WTC11 (cell line): Measurements from ENCODE around the gene SACS. TPM values are rescaled to one million over a fixed set of nuclear protein-coding genes. Genes with fewer than 3 reads are reported as not detected.

Experiments used
- ATAC-seq: fragments of 200-7000 bp; cut with Tn5 transposase; 2 replicates; pipeline ENCODE4 v1.10.0; 2021; ENCODE audit warnings: mild to moderate bottlenecking, moderate library complexity
- CTCF ChIA-PET: fragments of 300-600 bp; sonication (Branson Sonifier 250); formaldehyde crosslinking; loops from one replicate; lab custom pipeline; 2021; ENCODE audit warnings: antibody characterized with exemption; lab: Charles Lee
- POLR2A ChIA-PET: fragments of 350-600 bp; sonication (Branson Sonifier 250); formaldehyde crosslinking; loops from one replicate; lab custom pipeline; 2021; ENCODE audit warnings: antibody characterized with exemption; lab: Charles Lee
- DNase-seq: peaks from one replicate; pipeline ENCODE4 v3.0.0; 2021; ENCODE audit warnings: low spot score
- H3K27ac Mint-ChIP-seq: 2 replicates; pipeline ENCODE4 v1.8.0; 2021; ENCODE audit warnings: mixed read lengths
- H3K27me3 Mint-ChIP-seq: 2 replicates; pipeline ENCODE4 v1.8.0; 2021; ENCODE audit warnings: low read depth, mild to moderate bottlenecking, moderate library complexity, mixed read lengths
- H3K36me3 Mint-ChIP-seq: 2 replicates; pipeline ENCODE4 v1.8.0; 2021; ENCODE audit warnings: mixed read lengths
- H3K4me1 Mint-ChIP-seq: 2 replicates; pipeline ENCODE4 v1.8.0; 2022; ENCODE audit warnings: mixed read lengths
- H3K4me3 Mint-ChIP-seq: 2 replicates; pipeline ENCODE4 v1.8.0; 2021; ENCODE audit warnings: mild to moderate bottlenecking, moderate library complexity, mixed read lengths
- H3K9me3 Mint-ChIP-seq: 2 replicates; pipeline ENCODE4 v1.8.0; 2021; ENCODE audit warnings: mixed read lengths
- ATF3 ChIP-seq: sonication (generic); formaldehyde crosslinking; conservative IDR thresholded peaks from 2 replicates; pipeline ENCODE4 v1.8.1; 2022; ENCODE audit warnings: mild to moderate bottlenecking, missing genetic modification reagents
- CBFB ChIP-seq: sonication (generic); formaldehyde crosslinking; IDR thresholded peaks from 2 replicates; pipeline ENCODE4 v1.8.1; 2022; ENCODE audit warnings: mild to moderate bottlenecking, low read depth, missing genetic modification reagents
- E2F4 ChIP-seq: sonication (generic); formaldehyde crosslinking; IDR thresholded peaks from 2 replicates; pipeline ENCODE4 v1.8.1; 2022; ENCODE audit warnings: low read depth, mild to moderate bottlenecking, moderate library complexity, missing genetic modification reagents, borderline replicate concordance
- ELF4 ChIP-seq: sonication (generic); formaldehyde crosslinking; IDR thresholded peaks from 2 replicates; pipeline ENCODE4 v1.8.1; 2022; ENCODE audit warnings: low read depth, mild to moderate bottlenecking, moderate library complexity, missing genetic modification reagents
- EMX1 ChIP-seq: fragments of 250-450 bp; sonication (Bioruptor Pico); IDR thresholded peaks from 2 replicates; pipeline ENCODE4 v1.8.0; 2021; ENCODE audit warnings: mild to moderate bottlenecking
- GTF2I ChIP-seq: fragments of 250-450 bp; sonication (Bioruptor Pico); conservative IDR thresholded peaks from 2 replicates; pipeline ENCODE4 v1.4.0; 2021; ENCODE audit warnings: mild to moderate bottlenecking
- MYBL2 ChIP-seq: sonication (generic); formaldehyde crosslinking; IDR thresholded peaks from 2 replicates; pipeline ENCODE4 v1.8.1; 2023; ENCODE audit warnings: mild to moderate bottlenecking, moderate library complexity, missing genetic modification reagents
- NR3C1 ChIP-seq: sonication (generic); formaldehyde crosslinking; conservative IDR thresholded peaks from 2 replicates; pipeline ENCODE4 v1.8.1; 2023; ENCODE audit warnings: low read depth, mild to moderate bottlenecking, missing genetic modification reagents
- RELA ChIP-seq: sonication (generic); formaldehyde crosslinking; IDR thresholded peaks from 2 replicates; pipeline ENCODE4 v1.8.1; 2022; ENCODE audit warnings: missing genetic modification reagents, mild to moderate bottlenecking, borderline replicate concordance
- SMAD3 ChIP-seq: sonication (generic); formaldehyde crosslinking; IDR thresholded peaks from 2 replicates; pipeline ENCODE4 v1.8.0; 2022; ENCODE audit warnings: missing genetic modification reagents, mild to moderate bottlenecking, borderline replicate concordance
- TCF7 ChIP-seq: sonication (generic); formaldehyde crosslinking; IDR thresholded peaks from 2 replicates; pipeline ENCODE4 v1.8.0; 2022; ENCODE audit warnings: mild to moderate bottlenecking, low read depth, missing genetic modification reagents, moderate library complexity
- USF1 ChIP-seq: sonication (generic); formaldehyde crosslinking; IDR thresholded peaks from 2 replicates; pipeline ENCODE4 v1.8.0; 2022; ENCODE audit warnings: mild to moderate bottlenecking, missing genetic modification reagents
- USF2 ChIP-seq: sonication (generic); formaldehyde crosslinking; IDR thresholded peaks from 2 replicates; pipeline ENCODE4 v1.8.1; 2023; ENCODE audit warnings: mild to moderate bottlenecking, missing genetic modification reagents, moderate library complexity
- ZBTB21 ChIP-seq: sonication (generic); formaldehyde crosslinking; IDR thresholded peaks from 2 replicates; pipeline ENCODE4 v1.8.1; 2023; ENCODE audit warnings: mild to moderate bottlenecking, missing genetic modification reagents, borderline replicate concordance
- ZNF121 ChIP-seq: sonication (generic); formaldehyde crosslinking; IDR thresholded peaks from 2 replicates; pipeline ENCODE4 v1.8.0; 2023; ENCODE audit warnings: missing genetic modification reagents
- ZNF396 ChIP-seq: fragments of 250-450 bp; sonication (Bioruptor Pico); IDR thresholded peaks from 2 replicates; pipeline ENCODE4 v1.8.0; 2021; ENCODE audit warnings: mild to moderate bottlenecking, moderate library complexity, borderline replicate concordance
- total RNA-seq: library from RNA; stranded (reverse); gene quantifications from 3 replicates; pipeline ENCODE4 v1.2.3, GENCODE V29; 2021
- TF ChIP-seq, protein P1 (sequence below): sonication (generic); formaldehyde crosslinking; IDR thresholded peaks from 2 replicates; pipeline ENCODE4 v1.8.1; 2023; ENCODE audit warnings: mild to moderate bottlenecking, missing genetic modification reagents, moderate library complexity
- TF ChIP-seq, protein P2 (sequence below): sonication (generic); formaldehyde crosslinking; IDR thresholded peaks from 2 replicates; pipeline ENCODE4 v1.8.1; 2023; ENCODE audit warnings: mild to moderate bottlenecking, missing genetic modification reagents, borderline replicate concordance
- TF ChIP-seq, protein P3 (sequence below): fragments of 250-450 bp; sonication (Bioruptor Pico); IDR thresholded peaks from 2 replicates; pipeline ENCODE4 v1.9.0; 2021; ENCODE audit warnings: moderate library complexity, mild to moderate bottlenecking, inconsistent platforms, borderline replicate concordance

SACS gene
- total RNA-seq, 1 experiment from 2014 or later = 35.2 TPM

DNA sequence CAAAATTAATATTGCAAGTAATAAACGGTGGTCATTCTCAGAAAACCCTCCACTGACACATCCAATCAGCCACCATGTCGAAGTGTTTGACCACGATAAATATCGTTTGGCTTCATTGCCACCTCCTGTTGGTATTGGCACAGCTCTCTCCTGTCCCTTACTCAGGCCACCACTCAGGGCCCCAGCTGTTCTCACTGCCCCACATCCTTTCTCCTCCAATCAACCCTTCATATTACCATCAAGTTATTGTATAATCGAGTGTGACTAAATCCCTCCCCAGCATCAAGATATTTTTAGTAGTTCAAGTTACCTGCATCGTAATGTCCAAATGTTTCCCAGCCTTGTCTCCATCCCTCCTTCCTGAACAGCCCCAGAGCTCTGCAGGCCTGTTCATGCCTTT, 50.4 kb downstream of the SACS start:
- Mint-ChIP-seq H3K4me3 (no peak overlapping the region), H3K27me3 (no peaks in the 10 kb centered on the region), H3K36me3 (no peaks in the 10 kb centered on the region), H3K27ac (no peak overlapping the region), H3K4me1 (peaks cover 23% of the 10 kb centered on the region), H3K9me3 (peaks cover 4% of the 10 kb centered on the region; the same call in 1 of the 2 replicates)
- no peak for TF ChIP-seq EMX1
- ChIA-PET POLR2A (no interaction called here), CTCF (interaction anchor here (0.6 kb wide), 1 partner anchor 506 kb away, joined by 3 read pairs; the partner anchor contains the start of gene MIPEP)
- no peak for DNase-seq
- ATAC-seq = no peak

DNA sequence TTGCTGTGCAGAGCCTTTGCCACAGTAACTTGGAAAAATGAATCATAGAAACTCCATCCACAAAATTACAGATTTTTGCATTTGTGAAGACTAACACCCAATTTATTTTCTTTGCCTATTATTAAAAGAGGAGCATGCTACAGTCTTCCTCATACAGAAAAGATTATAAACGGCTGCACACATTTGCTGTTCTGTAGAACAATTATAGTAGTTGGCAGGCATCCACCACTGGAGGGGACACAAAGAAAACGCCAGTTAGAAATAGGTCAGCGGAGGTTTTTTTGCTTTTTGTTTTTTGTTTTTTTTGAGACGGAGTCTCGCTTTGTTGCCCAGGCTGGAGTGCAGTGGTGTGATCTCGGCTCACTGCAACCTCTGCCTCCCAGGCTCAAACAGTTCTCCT, 51.6 kb downstream of the SACS start:
- H3K36me3 Mint-ChIP-seq = no peaks in the 10 kb centered on the region
- ATAC-seq = no peak
- H3K9me3 Mint-ChIP-seq = peaks cover 4% of the 10 kb centered on the region; the same call in 1 of the 2 replicates

GRCh38 chr13:23380534-23380933, 53.0 kb downstream of the SACS start:
- no peak for ATAC-seq
- no peaks in the 10 kb centered on the region for H3K27me3 Mint-ChIP-seq
- POLR2A ChIA-PET = no interaction called here
- no peak for DNase-seq
- no peak overlapping the region for H3K4me3 Mint-ChIP-seq
- no peaks in the 10 kb centered on the region for H3K36me3 Mint-ChIP-seq
- no peaks in the 10 kb centered on the region for H3K9me3 Mint-ChIP-seq
- H3K27ac Mint-ChIP-seq = no peak overlapping the region
- CTCF ChIA-PET = no interaction called here
- TF ChIP-seq TCF7 (CRISPR knock-in tag) (no peak), RELA (CRISPR knock-in tag) (no peak), ATF3 (no peak), USF2 (CRISPR knock-in tag) (no peak), SMAD3 (CRISPR knock-in tag) (no peak), E2F4 (CRISPR knock-in tag) (no peak), USF1 (CRISPR knock-in tag) (no peak), ELF4 (CRISPR knock-in tag) (no peak), ZBTB21 (no peak), ZNF121 (CRISPR knock-in tag) (no peak), MYBL2 (CRISPR knock-in tag) (no peak)
- TF ChIP-seq, protein P1, sequence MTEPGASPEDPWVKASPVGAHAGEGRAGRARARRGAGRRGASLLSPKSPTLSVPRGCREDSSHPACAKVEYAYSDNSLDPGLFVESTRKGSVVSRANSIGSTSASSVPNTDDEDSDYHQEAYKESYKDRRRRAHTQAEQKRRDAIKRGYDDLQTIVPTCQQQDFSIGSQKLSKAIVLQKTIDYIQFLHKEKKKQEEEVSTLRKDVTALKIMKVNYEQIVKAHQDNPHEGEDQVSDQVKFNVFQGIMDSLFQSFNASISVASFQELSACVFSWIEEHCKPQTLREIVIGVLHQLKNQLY (CRISPR knock-in tag) = no peak
- H3K4me1 Mint-ChIP-seq = peaks cover 38% of the 10 kb centered on the region

More for the DNA sequence above, 51.6 kb downstream of the SACS start:
- Mint-ChIP-seq H3K27me3 (no peaks in the 10 kb centered on the region), H3K27ac (no peak overlapping the region), H3K4me3 (no peak overlapping the region), H3K4me1 (peaks cover 30% of the 10 kb centered on the region)
- CTCF ChIA-PET = interaction anchor here (0.6 kb wide), 1 partner anchor 20 kb away, joined by 3 read pairs; no protein-coding TSS in a partner anchor
- TF ChIP-seq GTF2I (CRISPR knock-in tag) = no peak
- TF ChIP-seq, protein P1 (CRISPR knock-in tag) = no peak
- no peak for TF ChIP-seq ZNF396 (CRISPR knock-in tag)
- no peak for TF ChIP-seq CBFB
- TF ChIP-seq, protein P2, sequence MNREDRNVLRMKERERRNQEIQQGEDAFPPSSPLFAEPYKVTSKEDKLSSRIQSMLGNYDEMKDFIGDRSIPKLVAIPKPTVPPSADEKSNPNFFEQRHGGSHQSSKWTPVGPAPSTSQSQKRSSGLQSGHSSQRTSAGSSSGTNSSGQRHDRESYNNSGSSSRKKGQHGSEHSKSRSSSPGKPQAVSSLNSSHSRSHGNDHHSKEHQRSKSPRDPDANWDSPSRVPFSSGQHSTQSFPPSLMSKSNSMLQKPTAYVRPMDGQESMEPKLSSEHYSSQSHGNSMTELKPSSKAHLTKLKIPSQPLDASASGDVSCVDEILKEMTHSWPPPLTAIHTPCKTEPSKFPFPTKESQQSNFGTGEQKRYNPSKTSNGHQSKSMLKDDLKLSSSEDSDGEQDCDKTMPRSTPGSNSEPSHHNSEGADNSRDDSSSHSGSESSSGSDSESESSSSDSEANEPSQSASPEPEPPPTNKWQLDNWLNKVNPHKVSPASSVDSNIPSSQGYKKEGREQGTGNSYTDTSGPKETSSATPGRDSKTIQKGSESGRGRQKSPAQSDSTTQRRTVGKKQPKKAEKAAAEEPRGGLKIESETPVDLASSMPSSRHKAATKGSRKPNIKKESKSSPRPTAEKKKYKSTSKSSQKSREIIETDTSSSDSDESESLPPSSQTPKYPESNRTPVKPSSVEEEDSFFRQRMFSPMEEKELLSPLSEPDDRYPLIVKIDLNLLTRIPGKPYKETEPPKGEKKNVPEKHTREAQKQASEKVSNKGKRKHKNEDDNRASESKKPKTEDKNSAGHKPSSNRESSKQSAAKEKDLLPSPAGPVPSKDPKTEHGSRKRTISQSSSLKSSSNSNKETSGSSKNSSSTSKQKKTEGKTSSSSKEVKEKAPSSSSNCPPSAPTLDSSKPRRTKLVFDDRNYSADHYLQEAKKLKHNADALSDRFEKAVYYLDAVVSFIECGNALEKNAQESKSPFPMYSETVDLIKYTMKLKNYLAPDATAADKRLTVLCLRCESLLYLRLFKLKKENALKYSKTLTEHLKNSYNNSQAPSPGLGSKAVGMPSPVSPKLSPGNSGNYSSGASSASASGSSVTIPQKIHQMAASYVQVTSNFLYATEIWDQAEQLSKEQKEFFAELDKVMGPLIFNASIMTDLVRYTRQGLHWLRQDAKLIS (CRISPR knock-in tag) = no peak
- TF ChIP-seq NR3C1 (CRISPR knock-in tag) = no peak
- TF ChIP-seq, protein P3, sequence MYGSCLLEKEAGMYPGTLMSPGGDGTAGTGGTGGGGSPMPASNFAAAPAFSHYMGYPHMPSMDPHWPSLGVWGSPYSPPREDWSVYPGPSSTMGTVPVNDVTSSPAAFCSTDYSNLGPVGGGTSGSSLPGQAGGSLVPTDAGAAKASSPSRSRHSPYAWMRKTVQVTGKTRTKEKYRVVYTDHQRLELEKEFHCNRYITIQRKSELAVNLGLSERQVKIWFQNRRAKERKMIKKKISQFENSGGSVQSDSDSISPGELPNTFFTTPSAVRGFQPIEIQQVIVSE = no peak
- no peak for DNase-seq
- POLR2A ChIA-PET = no interaction called here
